Bone marrow (tissue), 2 donors: ENCODE measurements around the gene C2.
"Not testable (repeated sequence)": the region's sequence is repeated elsewhere in the genome, so short reads cannot be mapped to it uniquely, and the experiment has no call there.

ENCODE experiments used
- DNase-seq, 2 donors: peaks; one replicate each; lab custom pipeline; 2025; lab: John Stamatoyannopoulos, UW

Gene C2

DNA sequence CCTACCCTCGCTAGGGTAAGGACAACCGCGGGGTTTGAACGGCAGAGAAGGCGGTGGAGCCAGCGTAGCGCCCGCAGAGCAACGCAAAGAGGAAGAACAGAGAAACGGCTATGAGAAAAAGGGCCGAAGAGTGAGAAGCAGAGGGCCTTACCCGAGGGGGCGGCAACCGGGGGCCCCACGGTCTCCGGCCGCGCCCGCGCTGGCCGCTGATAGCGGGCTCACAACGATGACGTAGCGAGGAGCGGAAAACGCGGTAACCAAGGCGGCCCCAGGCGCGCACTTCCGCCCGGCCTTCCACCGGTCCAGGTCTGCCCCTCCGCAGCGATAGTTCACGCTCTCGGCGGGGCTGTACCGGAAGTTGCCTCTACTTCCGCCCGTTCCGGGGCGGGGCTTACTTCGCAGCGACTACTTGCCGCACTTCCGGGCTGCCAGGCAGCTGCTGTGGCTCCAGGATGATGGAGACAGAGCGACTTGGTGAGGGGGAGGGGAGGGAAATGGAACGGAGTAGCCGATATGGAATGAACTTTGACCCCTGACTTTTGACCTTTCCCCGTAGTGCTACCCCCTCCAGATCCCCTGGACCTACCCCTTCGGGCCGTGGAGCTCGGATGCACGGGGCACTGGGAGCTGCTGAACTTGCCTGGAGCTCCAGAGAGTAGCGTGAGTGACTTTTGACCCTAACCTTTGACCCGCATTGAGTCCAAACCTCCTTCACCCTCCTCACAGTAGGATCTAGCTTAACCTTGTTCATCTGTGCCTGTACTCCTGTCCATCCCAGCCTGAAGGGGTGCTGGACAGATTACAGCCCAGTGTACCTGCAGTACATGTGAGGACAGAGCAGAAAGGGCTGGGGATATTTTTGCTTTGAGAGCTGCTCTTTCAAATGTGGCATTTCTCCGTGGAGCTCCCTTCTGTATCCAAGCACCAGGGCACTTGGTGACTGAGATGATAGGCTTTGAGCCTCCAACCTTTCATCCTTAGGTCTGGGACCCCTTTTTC, 31.5 kb downstream of the C2 start, which contains the start of the genes NELFE and SKIC2:
TSS of gene NELFE (minus strand) at position 231 of the 999 bp plus-strand sequence. CDS start 525 bp downstream, outside the sequence.
TSS of gene SKIC2 (plus strand) at position 435 of the 999 bp plus-strand sequence. CDS start at position 453, 18 bp downstream.
- peak; percentile 91 to 97 for DNase-seq

DNA sequence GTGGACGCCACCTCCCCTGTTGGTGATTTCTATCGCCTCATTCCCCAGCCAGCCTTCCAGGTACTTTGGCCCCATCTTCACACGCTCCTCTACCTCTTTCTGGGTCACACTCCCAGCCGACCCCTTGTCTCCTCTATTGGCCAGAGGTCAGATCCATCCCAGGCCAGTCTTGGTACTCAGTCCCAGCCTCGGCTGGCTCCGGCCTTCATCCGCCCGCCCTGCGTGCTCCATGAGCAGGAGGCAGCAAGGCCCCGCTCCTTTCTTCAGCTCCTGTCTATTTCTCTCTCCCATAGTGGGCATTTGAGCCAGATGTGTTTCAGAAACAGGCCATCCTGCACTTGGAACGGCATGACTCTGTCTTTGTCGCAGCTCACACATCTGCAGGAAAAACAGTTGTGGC, 34.1 kb downstream of the C2 start:
- no peak for DNase-seq

- no peak for DNase-seq
Observed at GRCh38 chr6:31963921-31964320, 36.4 kb downstream of the C2 start.

- DNase-seq = no peak
Observed at GRCh38 chr6:31965700-31966099, 38.2 kb downstream of the C2 start.

- no peak for DNase-seq
Observed at GRCh38 chr6:31966506-31966905, 39.0 kb downstream of the C2 start.

GRCh38 chr6:31966997-31967925, 39.7 kb downstream of the C2 start:
- no peak for DNase-seq

- no peak for DNase-seq
Observed at GRCh38 chr6:31967926-31968320, 40.4 kb downstream of the C2 start.

- DNase-seq = no peak
Observed at GRCh38 chr6:31968326-31968725, 40.8 kb downstream of the C2 start.

- DNase-seq = no peak
Observed at GRCh38 chr6:31968791-31969711, 41.5 kb downstream of the C2 start.

GRCh38 chr6:31969712-31970603, 42.4 kb downstream of the C2 start:
- DNase-seq = no peak

- no peak for DNase-seq
Observed at GRCh38 chr6:31970604-31971271, 43.2 kb downstream of the C2 start.

DNA sequence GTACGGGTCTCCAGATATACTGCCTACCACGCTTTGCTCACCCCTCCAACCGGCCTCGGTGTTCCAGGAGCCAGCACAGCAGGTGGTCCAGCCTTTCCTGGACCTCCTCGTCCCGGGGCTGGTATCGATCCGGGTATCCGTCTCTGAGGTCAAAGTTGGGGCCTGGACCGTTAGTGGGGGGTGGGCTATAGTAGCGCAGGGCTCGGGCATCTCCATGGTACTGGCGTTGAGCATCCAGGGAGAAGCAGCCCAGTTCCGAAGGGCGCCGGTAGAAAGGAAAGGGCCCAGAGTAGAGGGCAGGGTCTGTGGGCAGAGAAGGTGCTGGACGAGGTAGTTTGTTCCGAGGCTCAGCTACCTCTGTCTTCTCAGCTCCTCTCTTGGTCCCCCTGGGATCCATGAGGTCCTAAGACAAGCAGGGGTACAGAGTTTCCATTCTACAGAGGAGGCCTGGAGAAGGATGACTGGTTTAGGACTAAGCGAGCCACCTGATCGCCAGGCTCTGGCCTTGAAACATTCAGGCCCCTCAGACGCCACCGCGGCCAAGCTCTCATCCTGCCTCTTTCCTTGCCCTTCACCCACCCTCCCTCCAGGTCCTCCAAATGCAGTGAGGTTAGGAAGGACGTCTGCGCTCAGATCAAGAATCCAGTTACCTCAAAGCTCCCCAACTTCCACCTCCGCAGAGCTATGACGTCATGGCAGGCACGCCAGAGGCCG, 43.9 kb downstream of the C2 start:
- no peak for DNase-seq

GRCh38 chr6:31971993-31972708, 44.6 kb downstream of the C2 start, which contains the start of gene DXO:
Gene DXO (minus strand): TSS chr6:31972138. CDS start chr6:31971675, 463 bp downstream.
- DNase-seq = peak; percentile 89 to 99

DNA sequence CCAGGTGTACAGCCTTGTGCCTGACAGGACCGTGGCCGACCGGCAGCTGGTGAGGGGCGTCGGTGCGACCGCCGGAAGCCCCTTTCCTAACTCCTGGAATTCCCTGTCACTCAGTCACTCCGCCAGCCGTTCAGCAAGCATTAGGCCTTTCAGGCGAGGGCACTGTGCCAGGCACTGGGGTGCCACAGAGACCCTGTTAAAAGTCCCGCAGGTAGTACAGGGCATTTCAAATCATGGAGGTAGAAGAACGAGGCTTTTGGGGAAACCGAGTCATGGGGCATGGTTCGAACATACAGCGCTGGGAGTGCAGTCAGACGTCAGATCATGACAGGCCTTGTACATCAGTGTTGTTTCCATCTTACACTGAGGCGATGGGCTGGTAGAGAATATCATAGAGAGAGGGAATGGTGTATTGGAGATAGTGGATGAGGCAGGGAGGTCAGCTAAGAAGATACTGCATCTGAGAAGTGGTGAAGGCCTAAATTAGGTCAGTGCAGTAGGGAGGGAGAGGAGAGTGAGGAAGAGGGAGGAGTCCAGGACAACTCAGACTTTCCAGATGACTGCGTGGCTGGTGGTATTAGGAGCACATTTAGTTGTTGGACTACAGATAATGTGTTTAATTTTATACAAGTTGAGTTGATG, 45.3 kb downstream of the C2 start:
- no peak for DNase-seq

- not testable (repeated sequence) for DNase-seq
Observed at GRCh38 chr6:31976065-31976464, 48.5 kb downstream of the C2 start.

DNA sequence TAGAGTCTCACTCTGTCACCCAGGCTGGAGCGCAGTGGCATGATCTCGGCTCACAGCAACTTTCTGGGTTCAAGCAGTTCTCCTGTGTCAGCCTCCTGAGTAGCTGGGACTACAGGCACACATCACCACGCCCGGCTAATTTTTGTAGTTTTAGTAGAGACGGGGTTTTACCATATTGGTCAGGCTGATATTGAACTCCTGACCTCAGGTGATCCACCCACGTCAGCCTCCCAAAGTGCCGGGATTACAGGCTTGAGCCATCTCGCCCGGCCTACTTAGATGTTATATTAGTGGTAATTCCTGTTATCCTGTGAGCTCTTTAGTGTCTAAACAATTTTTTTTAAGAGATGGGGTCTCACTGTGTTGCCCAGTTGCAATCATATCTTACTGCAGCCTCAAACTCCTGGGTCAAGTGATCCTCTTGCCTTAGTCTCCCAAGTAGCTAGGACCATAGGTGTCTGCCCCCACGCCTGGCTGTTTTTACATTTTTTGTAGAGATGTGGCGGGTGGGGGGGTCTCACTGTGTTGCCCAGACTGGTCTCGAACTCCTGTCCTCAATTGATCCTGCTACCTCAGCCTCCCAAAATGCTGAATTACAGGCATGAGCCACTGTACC, 50.4 kb downstream of the C2 start:
- no peak for DNase-seq

- no peak for DNase-seq
Observed at GRCh38 chr6:31978831-31979230, 51.3 kb downstream of the C2 start.
